Measurements from ENCODE around the gene RPL4.

DNA sequence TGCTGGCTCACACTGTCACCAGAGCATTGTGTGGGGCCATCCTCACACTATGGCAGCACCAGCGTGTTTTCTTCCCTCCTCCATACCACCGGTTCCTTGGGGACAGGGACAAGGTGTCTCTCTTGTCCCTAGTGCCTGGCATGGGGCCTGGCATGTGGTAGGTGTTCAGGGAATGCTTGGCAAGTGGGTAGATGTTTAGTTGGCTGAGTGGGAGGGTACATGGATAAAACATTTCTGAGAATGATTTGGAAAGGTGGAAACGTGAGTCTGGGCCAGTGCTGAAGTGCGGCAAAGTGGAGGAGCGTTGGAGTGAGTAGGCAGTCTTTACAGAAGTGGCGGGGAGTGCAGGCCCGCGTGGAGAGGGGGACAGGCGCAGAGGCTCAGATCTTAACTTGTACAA, 22.1 kb downstream of the RPL4 start:
- TF ChIP-seq, protein P1, sequence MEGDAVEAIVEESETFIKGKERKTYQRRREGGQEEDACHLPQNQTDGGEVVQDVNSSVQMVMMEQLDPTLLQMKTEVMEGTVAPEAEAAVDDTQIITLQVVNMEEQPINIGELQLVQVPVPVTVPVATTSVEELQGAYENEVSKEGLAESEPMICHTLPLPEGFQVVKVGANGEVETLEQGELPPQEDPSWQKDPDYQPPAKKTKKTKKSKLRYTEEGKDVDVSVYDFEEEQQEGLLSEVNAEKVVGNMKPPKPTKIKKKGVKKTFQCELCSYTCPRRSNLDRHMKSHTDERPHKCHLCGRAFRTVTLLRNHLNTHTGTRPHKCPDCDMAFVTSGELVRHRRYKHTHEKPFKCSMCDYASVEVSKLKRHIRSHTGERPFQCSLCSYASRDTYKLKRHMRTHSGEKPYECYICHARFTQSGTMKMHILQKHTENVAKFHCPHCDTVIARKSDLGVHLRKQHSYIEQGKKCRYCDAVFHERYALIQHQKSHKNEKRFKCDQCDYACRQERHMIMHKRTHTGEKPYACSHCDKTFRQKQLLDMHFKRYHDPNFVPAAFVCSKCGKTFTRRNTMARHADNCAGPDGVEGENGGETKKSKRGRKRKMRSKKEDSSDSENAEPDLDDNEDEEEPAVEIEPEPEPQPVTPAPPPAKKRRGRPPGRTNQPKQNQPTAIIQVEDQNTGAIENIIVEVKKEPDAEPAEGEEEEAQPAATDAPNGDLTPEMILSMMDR (conservative IDR thresholded peaks at IDR 0.05; ENCODE audit: low read length): no peak
- TF ChIP-seq EZH2phosphoT487 (IDR thresholded peaks at IDR 0.05; ENCODE audit: borderline replicate concordance, low read depth, low read length): no peak
